Measurements from ENCODE around the gene UPF2. TPM values are rescaled to one million over a fixed set of nuclear protein-coding genes. Genes with fewer than 3 reads are reported as not detected.

The UPF2 gene
- total and polyA plus RNA-seq, 4 donors, result 6.6 to 19.6 (median 16.4) TPM

DNA sequence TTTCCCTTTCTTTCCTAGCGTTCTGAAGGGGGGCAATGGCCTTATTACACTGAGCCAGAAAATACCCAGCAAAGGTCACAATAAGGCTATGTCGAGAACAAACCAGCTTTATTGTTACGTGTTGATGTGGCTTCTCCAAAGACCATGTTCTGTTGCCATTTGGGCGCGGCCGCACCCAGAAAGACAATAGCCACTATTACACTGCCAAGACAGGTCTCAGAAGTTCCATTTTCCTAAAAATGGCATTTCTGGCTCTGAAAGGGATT is 141.6 kb downstream of the UPF2 start:
- no peak overlapping the region for H3K9ac ChIP-seq (ENCODE audit: low read depth in 1 of 2, low read length in 2 of 2)
- WGBS, result 91% methylated on average over 6 of the region's 6 CpGs
- TF ChIP-seq JUND (IDR thresholded peaks at IDR 0.05) (no peak), HNF4G (IDR thresholded peaks at IDR 0.05) (no peak), HNF4A (conservative IDR thresholded peaks at IDR 0.05) (no peak), EGR1 (IDR thresholded peaks at IDR 0.05; ENCODE audit: low read depth in 2 of 2) (no peak), RAD21 (IDR thresholded peaks at IDR 0.05) (no peak), NR2F2 (IDR thresholded peaks at IDR 0.05) (no peak), FOXA1 (IDR thresholded peaks at IDR 0.05) (no peak), GABPA (IDR thresholded peaks at IDR 0.05 in 1 of 2, conservative IDR thresholded peaks at IDR 0.05 in 1 of 2) (no peak), MAX (IDR thresholded peaks at IDR 0.05) (no peak), YY1 (IDR thresholded peaks at IDR 0.05) (no peak), REST (IDR thresholded peaks at IDR 0.05) (no peak), CTCF (IDR thresholded peaks at IDR 0.05; ENCODE audit: low read depth, low read length, missing input control) (no peak)

GRCh38 chr10:11899067-11899876 is 143.3 kb downstream of the UPF2 start:
- no peak for DNase-seq (ENCODE audit: low spot score)
- Histone ChIP-seq H3K4me3 (ENCODE audit: low read depth in 1 of 3, low read length in 3 of 3) (no peak overlapping the region), H3K27me3 (ENCODE audit: control insufficient read depth in 4 of 4, insufficient read depth in 4 of 4, low read length in 3 of 4) (no peaks in the 10 kb centered on the region), H3K36me3 (ENCODE audit: control insufficient read depth in 4 of 4, insufficient read depth in 3 of 4, low read depth in 1 of 4, low read length in 3 of 4) (no peaks in the 10 kb centered on the region), H3K9me3 (ENCODE audit: control insufficient read depth in 4 of 4, low read length in 3 of 4) (no peaks in the 10 kb centered on the region), H3K4me1 (ENCODE audit: control insufficient read depth in 4 of 4, insufficient read depth in 4 of 4, low read length in 3 of 4) (peaks cover 5 to 17% (median 16%) of the 10 kb centered on the region in 4 donors), H3K9ac (ENCODE audit: low read depth in 1 of 2, low read length in 2 of 2) (no peak overlapping the region), H3K27ac (ENCODE audit: low read depth in 1 of 2, low read length in 2 of 2) (no peak overlapping the region)
- 95% methylated on average over 28 of the region's 28 CpGs for WGBS
- TF ChIP-seq GABPA (IDR thresholded peaks at IDR 0.05 in 1 of 2, conservative IDR thresholded peaks at IDR 0.05 in 1 of 2) (no peak), RXRA (IDR thresholded peaks at IDR 0.05) (no peak), CTCF (IDR thresholded peaks at IDR 0.05; ENCODE audit: low read depth, low read length, missing input control) (no peak), EGR1 (IDR thresholded peaks at IDR 0.05; ENCODE audit: low read depth in 2 of 2) (no peak), FOXA2 (IDR thresholded peaks at IDR 0.05) (no peak), YY1 (IDR thresholded peaks at IDR 0.05) (no peak), HNF4G (IDR thresholded peaks at IDR 0.05) (no peak), RAD21 (IDR thresholded peaks at IDR 0.05) (no peak), FOXA1 (IDR thresholded peaks at IDR 0.05) (no peak), JUND (IDR thresholded peaks at IDR 0.05) (no peak), REST (IDR thresholded peaks at IDR 0.05) (no peak), ATF3 (IDR thresholded peaks at IDR 0.05) (no peak), ZBTB33 (IDR thresholded peaks at IDR 0.05) (no peak), NR2F2 (IDR thresholded peaks at IDR 0.05) (no peak)

More for the DNA sequence above, 141.6 kb downstream of the UPF2 start:
- H3K27me3 ChIP-seq (ENCODE audit: control insufficient read depth in 4 of 4, insufficient read depth in 4 of 4, low read length in 3 of 4), result no peaks in the 10 kb centered on the region
- H3K9me3 ChIP-seq (ENCODE audit: control insufficient read depth in 4 of 4, low read length in 3 of 4), result no peaks in the 10 kb centered on the region
- H3K36me3 ChIP-seq (ENCODE audit: control insufficient read depth in 4 of 4, insufficient read depth in 3 of 4, low read depth in 1 of 4, low read length in 3 of 4), result no peaks in the 10 kb centered on the region
- H3K4me1 ChIP-seq (ENCODE audit: control insufficient read depth in 4 of 4, insufficient read depth in 4 of 4, low read length in 3 of 4), result peaks cover 5 to 17% (median 16%) of the 10 kb centered on the region in 4 donors
- DNase-seq (ENCODE audit: low spot score), result no peak
- H3K27ac ChIP-seq (ENCODE audit: low read depth in 1 of 2, low read length in 2 of 2), result peak overlapping the region; percentile 30 to 31
- no peak overlapping the region for H3K4me3 ChIP-seq (ENCODE audit: low read depth in 1 of 3, low read length in 3 of 3)
